HT-29 (cell line): Measurements from ENCODE around the gene C2CD4C. TPM values are rescaled to one million over a fixed set of nuclear protein-coding genes. Genes with fewer than 3 reads are reported as not detected.
"Not testable (repeated sequence)": the region's sequence is repeated elsewhere in the genome, so short reads cannot be mapped to it uniquely, and the experiment has no call there.

Source experiments
- DNase-seq: peaks from one replicate; pipeline ENCODE4 v3.0.0-alpha.2; 2015; ENCODE audit warnings: low spot score
- total RNA-seq: library from RNA; depleted of rRNA; stranded (reverse); fragments of >200 nt; shearing (Covaris generic); gene quantifications from 2 replicates; pipeline ENCODE4 v1.2.3, GENCODE V29; 2014

Gene C2CD4C
- total RNA-seq, 1 experiment from 2014 or later: 0.58 TPM

DNA sequence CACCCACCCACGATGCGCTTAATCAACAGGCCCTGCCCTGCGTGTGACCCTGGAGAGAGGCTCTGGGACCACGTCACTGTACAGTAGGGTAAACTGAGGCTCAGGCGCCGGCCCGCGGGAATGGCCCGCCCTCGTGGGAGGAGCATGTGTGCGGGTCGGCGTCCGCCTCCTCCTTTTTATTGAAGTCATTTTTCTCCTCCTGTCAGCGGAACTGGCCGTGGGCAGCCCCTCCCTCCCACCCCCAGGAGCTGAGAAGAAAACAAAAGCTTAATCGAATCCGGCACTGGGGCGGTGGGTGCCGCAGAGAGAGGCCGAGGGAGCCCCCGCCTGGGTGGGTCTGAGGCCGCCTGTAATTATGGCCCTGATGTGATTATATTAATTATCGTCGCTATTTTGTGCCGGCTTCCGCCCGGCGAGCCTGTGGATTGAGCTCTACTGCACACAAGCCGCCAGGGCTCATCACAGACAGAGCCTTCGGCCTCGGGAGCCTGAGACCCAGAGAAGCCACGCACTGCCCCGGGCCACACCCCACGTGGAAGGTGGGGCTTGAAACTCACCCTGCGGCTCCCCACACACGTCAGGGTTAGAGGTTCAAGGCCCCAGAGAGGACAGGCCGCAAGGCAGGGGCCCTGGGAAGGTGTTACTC, 7.0 kb downstream of the C2CD4C start:
- no peak for DNase-seq

DNA sequence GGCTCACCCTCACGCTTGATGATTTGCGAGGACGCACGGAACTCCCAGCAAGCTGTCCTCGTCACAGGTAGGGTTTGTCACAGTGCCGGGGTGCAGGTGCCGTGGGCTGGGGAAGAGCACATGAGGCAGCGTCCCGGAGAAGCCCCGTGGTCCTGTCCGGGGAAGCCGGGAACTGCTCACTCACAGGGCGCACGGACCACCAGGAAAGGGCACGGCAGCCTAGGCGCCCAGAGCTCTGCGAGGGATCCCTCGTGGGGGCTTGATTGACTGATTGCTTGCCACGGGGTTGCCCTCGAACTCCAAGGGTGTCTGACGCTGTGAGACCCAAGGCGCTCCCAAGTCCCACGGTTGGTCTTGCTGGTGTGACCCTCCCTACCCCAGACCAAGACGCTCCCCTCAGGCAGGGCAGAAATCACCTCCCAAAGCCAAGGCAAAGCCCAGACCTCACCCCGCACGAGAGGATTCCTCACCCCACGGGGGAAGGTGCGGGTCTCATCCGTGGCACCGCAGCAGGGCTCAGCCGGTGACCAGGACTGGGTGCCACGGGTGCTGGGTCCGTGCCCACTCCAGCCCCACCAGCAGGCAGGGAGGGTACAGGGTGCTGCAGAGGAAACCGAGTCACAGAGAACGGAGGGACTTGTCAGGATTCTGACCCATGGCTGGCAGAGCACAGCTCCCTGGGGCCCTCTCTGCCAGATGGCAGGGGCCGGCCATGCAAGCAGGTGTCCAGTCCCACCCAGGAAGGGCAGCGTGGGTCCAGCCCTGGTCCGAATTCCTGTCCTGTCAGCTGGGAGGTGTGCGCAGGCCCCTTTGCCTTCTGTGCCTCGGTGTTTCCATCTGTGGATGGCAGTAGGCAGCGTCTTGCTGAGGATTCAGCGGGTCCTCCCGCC, 7.7 kb downstream of the C2CD4C start:
- DNase-seq: no peak

DNA sequence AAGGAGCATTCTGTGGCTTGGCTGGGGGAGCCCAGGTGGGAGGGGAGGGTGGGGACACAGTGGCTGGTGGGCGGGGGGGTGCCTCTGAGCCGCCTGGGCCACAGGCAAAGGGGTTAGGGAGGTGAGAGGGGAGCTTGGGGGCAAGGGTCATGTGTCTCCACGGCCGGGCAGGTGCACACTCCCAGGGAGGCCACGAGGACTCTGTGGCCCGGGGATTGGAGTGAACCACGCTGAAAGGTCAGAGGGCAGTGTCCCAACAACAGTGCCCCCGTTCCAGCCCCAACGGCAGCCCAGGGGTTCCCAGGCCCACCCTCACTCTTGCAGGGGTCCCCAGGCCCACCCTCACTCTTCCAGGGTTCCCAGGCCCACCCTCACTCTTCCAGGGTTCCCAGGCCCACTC, 9.6 kb downstream of the C2CD4C start:
- no peak for DNase-seq

DNA sequence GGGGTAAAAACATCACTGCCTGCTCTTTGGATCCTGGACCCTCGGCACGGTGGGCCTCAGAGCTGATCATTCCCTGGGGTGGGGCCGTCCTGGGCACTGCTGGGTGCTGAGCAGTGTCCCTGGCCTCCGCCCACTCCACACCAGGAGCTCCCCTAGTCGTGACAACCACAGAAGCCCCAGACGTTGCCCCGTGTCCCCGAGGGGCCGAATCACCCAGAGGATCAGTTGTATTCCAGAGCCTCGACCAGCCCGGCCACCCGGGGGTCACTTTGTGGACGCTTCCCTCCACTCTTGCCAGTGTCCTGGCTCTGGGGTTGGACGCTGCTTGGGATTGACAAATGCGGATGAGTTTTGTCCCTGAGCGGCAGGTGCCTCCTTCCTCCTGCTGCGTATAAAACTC, 10.2 kb downstream of the C2CD4C start:
- DNase-seq: no peak

DNA sequence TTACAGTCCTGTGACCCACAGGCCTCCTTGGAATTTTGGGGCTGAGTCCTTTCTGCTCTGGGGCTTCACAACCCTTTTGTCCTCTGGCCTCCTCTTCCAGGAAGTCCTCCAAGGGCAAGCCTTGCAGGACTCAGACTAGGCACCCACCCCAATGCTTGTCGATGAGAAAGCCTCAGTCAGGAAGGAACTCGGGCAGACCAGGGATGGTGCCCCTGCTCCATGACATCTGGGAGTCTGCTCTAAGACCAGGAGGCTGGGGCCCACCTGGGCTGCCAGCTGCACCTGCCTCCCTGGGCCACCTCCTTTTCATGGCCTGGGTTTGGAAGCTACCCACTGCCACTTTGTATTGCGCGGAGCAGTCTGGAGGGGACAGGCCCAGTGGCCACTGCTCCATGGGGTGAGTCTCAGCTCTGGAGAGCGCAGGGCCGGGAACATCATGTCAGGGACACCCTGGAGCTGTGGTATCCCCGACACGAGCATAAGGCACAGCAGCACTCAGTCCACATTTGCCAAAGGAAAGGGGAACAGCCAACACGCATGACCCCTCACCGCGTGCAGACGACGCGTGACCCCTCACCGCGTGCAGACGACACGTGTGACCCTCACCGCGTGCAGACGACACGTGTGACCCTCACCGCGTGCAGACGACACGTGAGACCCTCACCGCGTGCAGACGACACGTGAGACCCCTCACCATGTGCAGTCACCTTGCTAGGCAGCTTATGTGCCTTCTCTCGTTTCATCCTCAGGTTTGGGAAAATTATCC, 10.8 kb downstream of the C2CD4C start:
- DNase-seq: no peak

DNA sequence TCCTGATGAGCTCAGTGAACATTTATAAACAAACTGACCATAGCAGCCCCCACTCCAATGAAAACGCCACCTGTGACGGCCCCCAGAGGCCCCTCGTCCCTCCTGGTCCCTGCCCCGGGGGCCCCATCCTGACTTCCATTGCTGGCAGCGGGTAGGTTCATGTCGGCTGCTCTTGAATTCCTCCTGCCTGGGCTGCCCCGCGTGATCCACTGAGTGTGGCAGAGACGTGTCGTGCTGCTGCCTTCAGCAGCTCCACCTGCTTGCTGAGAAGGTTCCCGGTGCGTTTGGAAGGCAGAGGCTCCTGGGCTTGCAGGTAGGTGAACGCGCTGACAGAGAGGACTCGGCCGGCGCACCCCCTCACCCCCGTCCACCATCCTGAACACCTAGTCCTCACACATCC, 11.6 kb downstream of the C2CD4C start:
- DNase-seq: no peak

DNA sequence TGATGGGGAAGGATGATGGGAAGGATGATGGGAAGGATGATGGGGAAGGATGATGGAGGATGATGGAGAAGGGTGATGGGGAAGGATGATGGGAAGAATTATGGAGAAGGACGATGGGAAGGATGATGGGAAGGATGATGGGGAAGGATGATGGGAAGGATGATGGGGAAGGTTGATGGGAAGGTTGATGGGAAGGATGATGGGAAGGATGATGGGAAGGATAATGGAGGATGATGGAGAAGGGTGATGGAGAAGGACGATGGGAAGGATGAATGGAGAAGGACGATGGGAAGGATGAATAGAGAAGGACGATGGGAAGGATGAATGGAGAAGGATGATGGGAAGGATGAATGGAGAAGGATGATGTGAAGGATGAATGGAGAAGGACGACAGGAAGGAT, 13.5 kb downstream of the C2CD4C start:
- no peak for DNase-seq

DNA sequence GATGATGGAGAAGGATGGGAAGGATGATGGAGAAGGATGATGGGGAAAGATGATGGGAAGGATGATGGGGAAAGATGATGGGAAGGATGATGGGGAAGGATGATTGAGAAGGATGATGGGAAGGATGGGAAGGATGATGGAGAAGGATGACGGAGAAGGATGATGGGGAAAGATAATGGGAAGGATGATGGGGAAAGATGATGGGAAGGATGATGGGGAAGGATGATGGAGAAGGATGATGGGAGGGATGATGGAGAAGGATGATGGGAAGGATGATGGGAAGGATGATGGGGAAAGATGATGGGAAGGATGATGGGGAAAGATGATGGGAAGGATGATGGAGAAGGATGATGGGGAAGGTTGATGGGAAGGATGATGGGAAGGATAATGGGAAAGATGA, 14.1 kb downstream of the C2CD4C start:
- DNase-seq: not testable (repeated sequence)

DNA sequence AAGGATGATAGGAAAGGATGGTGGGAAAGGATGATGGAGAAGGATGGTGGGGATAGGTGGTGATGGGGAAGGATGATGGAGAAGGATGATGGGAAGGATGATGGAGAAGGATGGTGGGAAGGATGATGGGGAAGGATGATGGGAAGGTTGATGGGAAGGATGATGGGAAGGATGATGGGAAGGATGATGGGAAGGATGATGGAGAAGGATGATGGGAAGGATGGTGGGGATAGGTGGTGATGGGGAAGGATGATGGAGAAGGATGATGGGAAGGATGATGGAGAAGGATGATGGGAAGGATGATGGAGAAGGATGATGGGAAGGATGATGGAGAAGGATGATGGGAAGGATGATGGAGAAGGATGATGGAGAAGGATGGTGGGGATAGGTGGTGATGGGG, 15.4 kb downstream of the C2CD4C start:
- not testable (repeated sequence) for DNase-seq

DNA sequence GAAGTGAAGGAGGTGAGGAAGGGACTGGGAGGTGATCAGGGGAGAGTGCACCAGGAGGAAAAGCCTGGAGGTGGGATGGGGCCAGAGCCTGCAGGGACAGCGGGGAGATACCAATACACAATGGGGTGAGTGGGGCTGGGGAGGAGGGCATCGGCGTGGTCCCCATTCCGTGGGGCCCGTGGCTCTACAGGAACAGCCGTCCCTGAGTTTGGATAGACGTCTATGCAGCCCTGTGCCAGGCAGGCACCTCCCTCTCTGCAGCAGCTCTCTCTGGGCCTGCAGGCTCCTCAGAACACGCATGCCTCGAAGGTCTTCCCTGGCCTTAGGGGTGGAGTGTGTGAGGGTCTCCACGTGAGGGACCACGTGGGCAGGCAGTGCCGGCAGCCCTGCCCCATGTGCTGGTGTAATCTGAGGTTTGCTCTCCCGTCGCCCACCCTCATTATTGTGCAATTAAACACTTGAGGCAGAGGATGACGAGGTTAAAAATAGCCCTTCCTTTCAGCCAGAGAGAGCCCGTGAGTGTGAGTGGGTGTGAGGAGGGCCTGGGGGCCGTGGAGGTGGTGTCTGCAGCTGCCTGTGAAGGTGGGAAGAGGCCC, 16.5 kb downstream of the C2CD4C start:
- DNase-seq: no peak

DNA sequence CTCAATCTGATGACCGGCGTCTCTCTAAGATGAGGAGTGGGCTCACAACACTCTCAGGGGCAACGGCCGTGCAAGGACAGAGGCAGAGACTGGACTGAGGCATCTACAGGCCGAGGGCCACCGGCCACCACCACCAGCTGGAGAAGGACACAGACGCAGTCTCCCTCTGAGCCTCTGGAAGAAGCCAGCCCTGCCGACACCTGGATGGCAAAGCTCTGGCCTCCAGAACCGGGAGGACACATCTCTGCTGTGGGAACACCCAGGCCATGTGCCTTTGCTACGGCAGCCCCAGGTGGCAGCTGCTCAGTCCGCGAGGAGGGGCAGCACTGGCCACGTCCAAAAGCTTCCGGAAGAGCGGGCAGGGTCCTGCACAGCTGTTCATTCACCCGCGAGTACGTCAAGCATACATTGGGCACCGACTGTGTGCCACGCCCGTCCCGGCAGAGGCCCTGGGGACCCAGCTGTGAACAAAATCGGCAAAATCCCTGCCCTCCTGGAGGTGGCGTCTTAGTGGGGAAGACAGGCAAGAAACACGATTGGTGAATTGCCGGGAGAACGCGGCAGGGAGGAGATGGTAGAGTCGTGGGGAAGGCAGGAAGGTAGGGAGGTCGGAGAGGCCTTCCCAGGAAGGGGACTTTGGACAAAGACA, 17.1 kb downstream of the C2CD4C start:
- DNase-seq: no peak

DNA sequence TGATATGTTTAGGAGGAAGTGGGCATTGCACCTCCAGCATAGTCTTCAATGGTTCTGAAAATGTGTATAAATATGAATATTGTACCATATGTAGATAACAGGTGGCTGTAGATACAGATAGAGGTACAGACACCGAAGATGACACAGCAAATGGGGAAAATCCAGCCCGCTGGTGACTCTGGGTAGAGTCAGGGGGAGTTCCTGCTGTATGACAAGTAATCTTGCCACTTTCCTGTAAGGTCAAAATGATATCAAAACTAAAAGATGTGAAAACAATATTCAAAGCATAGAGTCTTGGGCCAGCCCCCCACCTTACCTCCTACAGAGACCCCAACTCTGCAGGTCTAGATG, 17.8 kb downstream of the C2CD4C start:
- DNase-seq: no peak

DNA sequence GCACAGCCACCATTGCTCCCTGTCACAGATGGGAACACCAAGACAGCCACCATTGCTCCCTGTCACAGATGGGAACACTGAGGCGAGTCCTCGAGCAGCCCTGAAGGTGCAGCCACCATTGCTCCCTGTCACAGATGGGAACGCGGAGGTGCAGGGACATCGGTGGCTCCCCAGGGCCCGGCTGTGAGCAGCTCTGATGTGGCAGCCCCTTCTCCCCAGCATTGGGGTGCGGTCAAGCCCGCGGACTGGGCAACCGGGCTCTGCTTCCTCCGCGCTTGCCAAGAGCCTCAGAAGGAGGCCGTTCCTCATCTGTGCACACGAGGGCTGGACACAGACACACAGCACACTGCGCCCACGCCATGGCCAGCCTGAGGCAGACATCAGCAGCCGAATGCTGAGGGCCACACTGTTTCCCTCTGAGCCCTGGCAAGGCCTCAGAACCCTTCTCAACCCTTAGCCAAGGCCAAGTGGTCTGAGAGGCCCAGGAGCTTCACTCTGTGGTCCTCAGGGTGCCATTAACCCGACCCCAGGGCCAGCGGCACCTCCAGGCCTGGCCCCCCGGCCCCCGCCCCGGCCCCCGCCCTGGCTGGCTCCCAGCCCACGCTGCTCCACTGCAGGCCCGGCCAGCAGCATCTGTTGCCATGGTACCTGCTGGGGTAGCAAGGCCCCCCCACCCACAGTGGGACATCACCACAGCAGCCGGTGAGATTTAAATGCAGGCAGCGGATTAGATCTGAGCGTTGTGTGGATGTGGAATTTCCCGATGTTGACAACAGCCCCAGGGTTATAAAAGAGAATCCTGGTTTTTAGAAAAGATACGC, 18.4 kb downstream of the C2CD4C start:
- DNase-seq: no peak

DNA sequence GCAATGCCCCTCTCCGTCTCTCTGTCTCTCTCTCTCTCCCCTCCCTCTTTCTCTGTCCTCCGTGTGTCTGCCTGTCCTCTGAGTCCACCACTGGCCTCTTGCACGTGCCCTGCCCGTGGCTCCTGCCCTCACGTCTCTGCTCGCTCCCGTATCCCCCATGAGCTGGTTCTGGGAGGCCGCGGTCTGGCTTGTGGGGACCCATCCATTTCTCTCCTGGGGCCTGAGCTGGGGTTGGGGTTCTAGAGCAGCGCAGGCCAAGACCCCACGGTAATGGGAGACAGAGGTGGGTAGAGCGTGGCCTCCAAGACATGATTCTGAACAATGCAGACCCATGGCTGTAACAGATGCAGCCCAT, 19.0 kb downstream of the C2CD4C start:
- DNase-seq: no peak

DNA sequence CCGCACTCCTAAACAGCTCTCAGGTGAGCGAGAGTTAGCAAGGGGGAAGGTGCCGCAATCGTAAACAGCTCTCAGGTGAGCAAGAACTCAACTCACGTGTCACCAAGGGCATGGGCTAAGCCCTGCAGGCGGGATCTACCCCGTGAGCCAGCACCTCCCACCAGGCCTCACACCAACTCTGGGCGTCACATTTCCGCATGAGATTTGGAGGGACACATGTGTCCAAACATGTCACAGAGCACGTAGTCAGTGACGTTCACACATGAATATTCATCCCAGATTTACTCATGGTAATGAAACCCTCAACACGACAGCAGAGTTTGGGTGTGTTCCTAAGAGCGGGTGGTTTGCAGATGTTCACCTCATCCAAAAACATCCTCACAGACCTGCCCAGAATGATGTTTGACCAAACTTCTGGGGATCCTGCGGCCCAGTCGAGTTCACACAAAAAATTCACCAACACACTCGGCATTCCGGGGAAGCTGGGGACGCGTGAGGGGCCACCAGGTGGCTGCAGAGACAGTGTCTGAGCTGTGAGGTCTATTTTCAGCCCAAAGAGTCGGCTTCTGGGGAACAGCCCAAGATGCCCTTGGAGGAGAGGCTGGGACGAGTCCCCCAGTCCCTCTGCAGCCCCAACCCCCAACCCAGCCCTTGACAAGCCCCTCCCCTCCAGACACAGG, 19.6 kb downstream of the C2CD4C start:
- no peak for DNase-seq

DNA sequence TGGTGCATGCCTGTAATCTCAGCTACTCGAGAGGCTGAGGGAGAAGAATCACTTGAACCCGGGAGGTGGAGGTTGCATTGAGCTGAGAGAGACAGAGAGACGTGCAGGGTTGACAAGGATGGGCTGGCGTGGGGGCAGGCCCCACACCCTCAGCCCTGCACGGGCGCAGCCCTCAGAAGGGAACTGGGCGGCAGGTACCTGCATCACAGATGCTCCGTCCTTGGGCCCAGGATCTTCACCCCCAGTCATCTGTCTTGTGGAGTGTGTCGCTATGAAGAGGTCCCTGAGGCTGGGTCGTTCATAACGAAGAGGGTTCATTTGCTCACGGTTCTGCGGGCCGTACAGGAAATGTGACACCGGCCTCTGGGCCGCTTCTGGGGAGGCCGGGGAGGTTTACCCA, 20.3 kb downstream of the C2CD4C start:
- DNase-seq: no peak

DNA sequence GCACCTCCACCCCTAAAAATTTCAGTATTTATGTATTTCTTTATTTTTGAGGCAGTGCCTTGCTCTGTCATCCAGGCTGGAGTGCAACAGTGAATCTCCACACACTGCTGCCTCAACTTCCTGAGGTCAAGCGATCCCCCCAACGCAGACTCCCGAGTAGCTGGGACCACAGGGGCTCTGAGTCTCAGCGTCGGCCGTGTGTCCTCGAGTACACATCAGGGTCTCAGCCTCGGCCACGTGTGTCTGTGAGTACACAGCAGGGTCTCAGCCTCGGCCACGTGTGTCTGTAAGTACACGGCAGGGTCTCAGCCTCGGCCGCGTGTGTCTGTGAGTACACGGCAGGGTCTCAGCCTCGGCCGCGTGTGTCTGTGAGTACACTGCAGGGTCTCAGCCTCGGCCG, 21.2 kb downstream of the C2CD4C start:
- no peak for DNase-seq

DNA sequence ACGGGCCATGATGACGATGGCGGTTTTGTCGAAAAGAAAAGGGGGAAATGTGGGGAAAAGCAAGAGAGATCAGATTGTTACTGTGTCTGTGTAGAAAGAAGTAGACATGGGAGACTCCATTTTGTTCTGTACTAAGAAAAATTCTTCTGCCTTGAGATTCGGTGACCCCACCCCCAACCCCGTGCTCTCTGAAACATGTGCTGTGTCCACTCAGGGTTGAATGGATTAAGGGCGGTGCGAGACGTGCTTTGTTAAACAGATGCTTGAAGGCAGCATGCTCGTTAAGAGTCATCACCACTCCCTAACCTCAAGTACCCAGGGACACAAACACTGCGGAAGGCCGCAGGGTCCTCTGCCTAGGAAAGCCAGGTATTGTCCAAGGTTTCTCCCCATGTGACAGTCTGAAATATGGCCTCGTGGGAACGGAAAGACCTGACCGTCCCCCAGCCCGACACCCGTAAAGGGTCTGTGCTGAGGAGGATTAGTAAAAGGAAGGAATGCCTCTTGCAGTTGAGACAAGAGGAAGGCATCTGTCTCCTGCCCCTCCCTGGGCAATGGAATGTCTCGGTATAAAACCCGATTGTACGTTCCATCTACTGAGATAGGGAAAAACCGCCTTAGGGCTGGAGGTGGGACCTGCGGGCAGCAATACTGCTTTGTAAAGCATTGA, 22.2 kb downstream of the C2CD4C start:
- DNase-seq: not testable (repeated sequence)

DNA sequence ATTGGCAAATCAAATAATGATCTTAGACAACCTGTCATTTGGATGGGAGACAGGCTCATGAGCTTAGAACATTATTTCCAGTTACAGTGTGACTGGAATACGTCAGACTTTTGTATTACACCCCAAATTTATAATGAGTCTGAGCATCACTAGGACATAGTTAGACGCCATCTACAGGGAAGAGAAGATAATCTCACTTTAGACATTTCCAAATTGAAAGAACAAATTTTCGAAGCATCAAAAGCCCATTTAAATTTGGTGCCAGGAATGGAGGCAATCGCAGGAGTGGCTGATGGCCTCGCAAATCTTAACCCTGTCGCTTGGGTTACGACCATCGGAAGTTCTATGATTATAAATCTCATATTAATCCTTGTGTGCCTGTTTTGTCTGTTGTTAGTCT, 22.8 kb downstream of the C2CD4C start:
- not testable (repeated sequence) for DNase-seq

DNA sequence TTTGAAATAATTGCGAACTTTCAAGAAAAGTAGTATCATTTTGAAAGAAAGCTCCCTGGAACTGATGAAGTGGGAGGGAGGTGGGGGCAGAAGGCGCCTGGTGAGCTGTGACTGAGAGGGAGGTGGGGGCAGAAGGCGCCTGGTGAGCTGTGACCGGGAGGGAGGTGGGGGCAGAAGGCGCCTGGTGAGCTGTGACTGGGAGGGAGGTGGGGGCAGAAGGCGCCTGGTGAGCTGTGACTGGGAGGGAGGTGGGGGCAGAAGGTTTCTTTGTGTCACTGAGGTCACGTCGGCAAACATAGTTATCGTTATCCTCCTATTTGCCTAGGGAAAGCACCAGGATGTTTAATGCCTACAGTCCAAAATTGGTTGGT, 24.2 kb downstream of the C2CD4C start:
- no peak for DNase-seq
